Measurements from ENCODE around the gene TENT4B. TPM values are rescaled to one million over a fixed set of nuclear protein-coding genes. Genes with fewer than 3 reads are reported as not detected.
"Not testable (repeated sequence)": the region's sequence is repeated elsewhere in the genome, so short reads cannot be mapped to it uniquely, and the experiment has no call there.

The TENT4B gene
- total and polyA plus RNA-seq, 5 donors from 2014 or later: 3.5 to 19.7 (median 3.6) TPM

DNA sequence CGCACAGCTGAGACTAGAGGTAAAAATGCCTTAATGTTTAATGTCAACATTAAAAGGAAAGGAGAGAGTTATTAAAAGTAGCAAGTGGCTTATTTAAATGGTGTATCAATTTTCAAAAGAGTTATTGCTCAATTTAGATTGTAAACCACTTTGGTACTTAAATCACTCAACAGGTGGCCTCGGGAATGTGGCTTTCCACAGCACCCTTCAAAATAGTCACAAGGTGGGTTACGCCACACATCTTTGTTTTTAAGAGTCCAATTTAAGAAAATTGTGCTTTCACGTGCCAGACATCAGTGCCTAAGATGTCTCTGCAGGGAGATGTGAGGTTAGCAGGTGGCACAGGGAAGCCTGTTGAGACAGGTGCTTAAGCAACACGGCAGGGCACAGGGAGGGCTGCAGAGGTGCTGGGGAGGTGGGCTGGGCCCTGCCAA is 85.8 kb downstream of the TENT4B start:
- no peak for ATAC-seq (ENCODE audit: low read depth in 2 of 2)
- Histone ChIP-seq H3K27ac (ENCODE audit: insufficient read depth, low read length, poor library complexity, severe bottlenecking) (no peak overlapping the region), H3K4me1 (ENCODE audit: control insufficient read depth, insufficient read depth, low read length, poor library complexity, severe bottlenecking) (no peaks in the 10 kb centered on the region), H3K36me3 (ENCODE audit: control insufficient read depth, insufficient read depth, low read length) (no peaks in the 10 kb centered on the region), H3K9me3 (ENCODE audit: control insufficient read depth in 2 of 2, low read length in 2 of 2) (no peaks in the 10 kb centered on the region), H3K4me3 (ENCODE audit: low read depth, low read length) (no peak overlapping the region), H3K27me3 (ENCODE audit: control insufficient read depth, insufficient read depth, low read length) (no peaks in the 10 kb centered on the region)
- Mint-ChIP-seq H3K9me3 (no peaks in the 10 kb centered on the region), H3K36me3 (no peaks in the 10 kb centered on the region), H3K4me3 (no peak overlapping the region), H3K27me3 (peaks cover 11% of the 10 kb centered on the region), H3K27ac (no peak overlapping the region), H3K4me1 (no peaks in the 10 kb centered on the region)
- DNase-seq: no peak

GRCh38 chr16:50243024-50243423 is 89.9 kb downstream of the TENT4B start:
- not testable (repeated sequence) for H3K9me3 Mint-ChIP-seq; H3K4me1 Mint-ChIP-seq; H3K27me3 ChIP-seq (ENCODE audit: control insufficient read depth, insufficient read depth, low read length); H3K27ac ChIP-seq (ENCODE audit: insufficient read depth, low read length, poor library complexity, severe bottlenecking); H3K36me3 ChIP-seq (ENCODE audit: control insufficient read depth, insufficient read depth, low read length); DNase-seq; H3K9me3 ChIP-seq (ENCODE audit: control insufficient read depth in 2 of 2, low read length in 2 of 2); ATAC-seq (ENCODE audit: low read depth in 2 of 2); H3K4me3 ChIP-seq (ENCODE audit: low read depth, low read length); H3K27ac Mint-ChIP-seq; H3K36me3 Mint-ChIP-seq; H3K4me3 Mint-ChIP-seq
- H3K27me3 Mint-ChIP-seq: peaks cover 18% of the 10 kb centered on the region
- H3K4me1 ChIP-seq (ENCODE audit: control insufficient read depth, insufficient read depth, low read length, poor library complexity, severe bottlenecking): peaks cover 14% of the 10 kb centered on the region

- ATAC-seq (ENCODE audit: low read depth in 2 of 2) (no peak), DNase-seq (no peak)
- H3K27me3 Mint-ChIP-seq: peaks cover 18% of the 10 kb centered on the region
- Histone ChIP-seq H3K27me3 (ENCODE audit: control insufficient read depth, insufficient read depth, low read length) (no peaks in the 10 kb centered on the region), H3K9me3 (ENCODE audit: control insufficient read depth in 2 of 2, low read length in 2 of 2) (no peaks in the 10 kb centered on the region), H3K27ac (ENCODE audit: insufficient read depth, low read length, poor library complexity, severe bottlenecking) (no peak overlapping the region), H3K4me3 (ENCODE audit: low read depth, low read length) (no peak overlapping the region), H3K36me3 (ENCODE audit: control insufficient read depth, insufficient read depth, low read length) (no peaks in the 10 kb centered on the region), H3K4me1 (ENCODE audit: control insufficient read depth, insufficient read depth, low read length, poor library complexity, severe bottlenecking) (peaks cover 14% of the 10 kb centered on the region)
- H3K4me3 Mint-ChIP-seq: peak overlapping the region in 1 of 4 donors; percentile 31
- H3K9me3 Mint-ChIP-seq: no peaks in the 10 kb centered on the region
- H3K4me1 Mint-ChIP-seq: peaks cover 0 to 8% (median 5%) of the 10 kb centered on the region in 4 donors
- no peaks in the 10 kb centered on the region for H3K36me3 Mint-ChIP-seq
- H3K27ac Mint-ChIP-seq: no peak overlapping the region
These were observed 91.0 kb downstream of the TENT4B start for GRCh38 chr16:50244140-50244503.

DNA sequence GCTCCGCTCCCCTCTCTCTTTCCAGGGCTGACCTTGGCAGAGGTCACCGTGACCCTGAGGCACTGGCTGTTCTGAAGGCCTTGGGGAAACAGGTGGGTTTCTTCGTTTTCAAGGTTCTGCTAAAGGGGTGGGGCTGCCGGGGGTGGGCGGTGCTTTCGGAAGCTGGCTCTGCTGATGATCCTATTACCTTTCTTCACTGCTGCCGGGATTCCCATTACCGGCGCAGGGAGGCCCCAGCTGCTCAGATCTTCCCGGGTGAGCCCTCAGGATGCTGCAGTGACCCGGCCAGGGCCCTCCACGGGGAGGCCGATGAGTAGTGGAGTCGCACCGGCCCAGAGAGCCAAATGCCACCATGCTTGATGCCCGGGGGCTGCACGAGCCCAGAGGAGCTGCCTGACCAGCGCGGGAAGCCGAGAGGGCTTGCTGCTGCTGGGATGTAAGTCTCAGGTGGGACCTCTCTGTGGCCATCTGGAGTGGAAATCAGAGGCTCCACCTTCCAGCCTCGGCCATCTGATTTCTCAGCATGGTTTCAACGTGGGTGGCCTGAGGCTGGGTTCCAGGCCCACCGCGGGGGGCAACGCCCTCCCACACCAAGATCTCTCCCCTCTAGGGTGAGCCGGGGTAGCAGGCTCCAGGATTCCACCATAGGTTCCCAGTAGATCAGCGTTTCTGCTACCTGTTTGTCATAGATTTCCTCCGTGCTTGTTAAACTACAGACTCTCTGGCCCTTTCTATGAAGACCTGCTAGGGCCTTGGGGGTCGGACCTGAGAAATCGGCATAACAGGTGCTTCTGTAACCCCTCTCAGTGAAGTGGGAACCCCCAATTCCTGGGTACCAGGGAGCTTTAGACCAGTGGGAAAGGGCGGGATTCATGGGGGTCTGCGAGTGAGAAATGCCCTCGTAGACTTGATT is 91.7 kb downstream of the TENT4B start:
- Mint-ChIP-seq H3K4me1 (peaks cover 0 to 8% (median 5%) of the 10 kb centered on the region in 4 donors), H3K36me3 (no peaks in the 10 kb centered on the region), H3K9me3 (no peaks in the 10 kb centered on the region), H3K4me3 (peak overlapping the region; percentile 71 to 84 (median 77)), H3K27ac (peak overlapping the region in 2 of 3 donors; percentile 51 to 73), H3K27me3 (peaks cover 18% of the 10 kb centered on the region)
- ATAC-seq (ENCODE audit: low read depth in 2 of 2) (peak in 1 of 2 donors; percentile 4), DNase-seq (no peak)
- no peaks in the 10 kb centered on the region for H3K27me3 ChIP-seq (ENCODE audit: control insufficient read depth, insufficient read depth, low read length)
- peaks cover 14% of the 10 kb centered on the region for H3K4me1 ChIP-seq (ENCODE audit: control insufficient read depth, insufficient read depth, low read length, poor library complexity, severe bottlenecking)
- H3K4me3 ChIP-seq (ENCODE audit: low read depth, low read length): peak overlapping the region; percentile 2
- H3K27ac ChIP-seq (ENCODE audit: insufficient read depth, low read length, poor library complexity, severe bottlenecking): no peak overlapping the region
- H3K9me3 ChIP-seq (ENCODE audit: control insufficient read depth in 2 of 2, low read length in 2 of 2): no peaks in the 10 kb centered on the region
- no peaks in the 10 kb centered on the region for H3K36me3 ChIP-seq (ENCODE audit: control insufficient read depth, insufficient read depth, low read length)

GRCh38 chr16:50245417-50246298 is 92.6 kb downstream of the TENT4B start:
- Histone ChIP-seq H3K27ac (ENCODE audit: insufficient read depth, low read length, poor library complexity, severe bottlenecking) (no peak overlapping the region), H3K9me3 (ENCODE audit: control insufficient read depth in 2 of 2, low read length in 2 of 2) (no peaks in the 10 kb centered on the region)
- H3K27ac Mint-ChIP-seq: peak overlapping the region in 2 of 3 donors; percentile 51 to 73

DNA sequence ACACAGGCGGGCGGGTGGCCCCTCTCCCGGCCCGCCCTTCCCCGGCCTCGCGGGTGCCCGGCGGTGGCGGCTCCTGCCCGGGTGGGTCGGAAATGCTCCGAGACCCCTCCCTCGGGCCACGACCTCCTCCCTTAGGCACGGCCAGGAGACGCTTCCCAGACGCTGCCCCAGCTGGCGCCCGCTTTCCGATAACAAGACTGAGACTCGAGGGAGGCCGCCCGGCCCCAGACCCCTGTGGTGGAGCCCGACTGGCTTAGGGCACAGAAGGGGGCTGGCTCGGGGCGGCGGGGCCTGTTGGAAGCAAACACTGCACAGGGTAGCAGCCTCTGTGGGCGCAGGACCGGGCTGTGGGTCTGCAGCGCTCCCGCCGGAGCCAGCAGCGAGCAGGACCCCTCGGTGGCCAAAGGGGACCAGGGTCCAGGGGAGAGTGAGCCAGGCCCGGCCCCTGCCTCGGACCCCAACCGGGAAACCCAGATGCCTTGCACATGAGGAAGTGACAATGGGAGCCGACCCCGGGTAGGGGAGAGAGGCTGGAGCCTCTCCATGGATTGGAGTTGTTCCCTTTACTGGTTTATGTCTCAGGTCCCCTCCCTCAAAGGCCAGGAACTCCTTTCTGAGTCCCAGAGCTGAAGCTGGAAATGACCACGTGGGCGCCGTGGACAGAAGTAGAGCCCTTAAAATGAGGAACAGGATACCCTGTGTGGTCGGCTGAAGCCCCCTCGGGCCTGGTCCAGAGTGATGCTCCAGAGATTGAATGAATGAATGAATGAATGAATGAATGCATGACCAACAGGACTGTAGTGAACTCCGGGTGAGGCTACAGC is 93.4 kb downstream of the TENT4B start:
- Mint-ChIP-seq H3K27ac (peak overlapping the region in 1 of 3 donors; percentile 76), H3K4me1 (peaks cover 0 to 8% (median 5%) of the 10 kb centered on the region in 4 donors), H3K36me3 (no peaks in the 10 kb centered on the region), H3K4me3 (peak overlapping the region; percentile 56 to 86 (median 73)), H3K27me3 (peaks cover 7% of the 10 kb centered on the region), H3K9me3 (no peaks in the 10 kb centered on the region)
- Histone ChIP-seq H3K9me3 (ENCODE audit: control insufficient read depth in 2 of 2, low read length in 2 of 2) (no peaks in the 10 kb centered on the region), H3K27ac (ENCODE audit: insufficient read depth, low read length, poor library complexity, severe bottlenecking) (no peak overlapping the region), H3K36me3 (ENCODE audit: control insufficient read depth, insufficient read depth, low read length) (no peaks in the 10 kb centered on the region), H3K27me3 (ENCODE audit: control insufficient read depth, insufficient read depth, low read length) (no peaks in the 10 kb centered on the region), H3K4me3 (ENCODE audit: low read depth, low read length) (no peak overlapping the region), H3K4me1 (ENCODE audit: control insufficient read depth, insufficient read depth, low read length, poor library complexity, severe bottlenecking) (peaks cover 14% of the 10 kb centered on the region)
- DNase-seq (peak in 1 of 3 donors; percentile 32), ATAC-seq (ENCODE audit: low read depth in 2 of 2) (peak in 1 of 2 donors; percentile 1)

More at GRCh38 chr16:50245417-50246298, 92.6 kb downstream of the TENT4B start:
- no peaks in the 10 kb centered on the region for H3K36me3 Mint-ChIP-seq
- no peaks in the 10 kb centered on the region for H3K36me3 ChIP-seq (ENCODE audit: control insufficient read depth, insufficient read depth, low read length)
- peaks cover 15% of the 10 kb centered on the region for H3K27me3 Mint-ChIP-seq
- peak; percentile 89 to 90 for ATAC-seq (ENCODE audit: low read depth in 2 of 2)
- H3K9me3 Mint-ChIP-seq: no peaks in the 10 kb centered on the region
- H3K4me1 ChIP-seq (ENCODE audit: control insufficient read depth, insufficient read depth, low read length, poor library complexity, severe bottlenecking): peaks cover 14% of the 10 kb centered on the region
- peak overlapping the region; percentile 71 to 84 (median 77) for H3K4me3 Mint-ChIP-seq
- peak; percentile 27 to 94 (median 32) for DNase-seq
- peak overlapping the region; percentile 2 for H3K4me3 ChIP-seq (ENCODE audit: low read depth, low read length)
- H3K27me3 ChIP-seq (ENCODE audit: control insufficient read depth, insufficient read depth, low read length): no peaks in the 10 kb centered on the region
- peaks cover 0 to 8% (median 5%) of the 10 kb centered on the region in 4 donors for H3K4me1 Mint-ChIP-seq
